WTC11 (cell line): ENCODE results near the gene BTBD19. TPM values are rescaled to one million over a fixed set of nuclear protein-coding genes. Genes with fewer than 3 reads are reported as not detected.

Experiments used
- ATAC-seq: fragments of 200-7000 bp; cut with Tn5 transposase; 2 replicates; pipeline ENCODE4 v1.10.0; 2021; ENCODE audit warnings: mild to moderate bottlenecking, moderate library complexity
- CTCF ChIA-PET: fragments of 300-600 bp; sonication (Branson Sonifier 250); formaldehyde crosslinking; loops from one replicate; lab custom pipeline; 2021; ENCODE audit warnings: antibody characterized with exemption; lab: Charles Lee
- POLR2A ChIA-PET: fragments of 350-600 bp; sonication (Branson Sonifier 250); formaldehyde crosslinking; loops from one replicate; lab custom pipeline; 2021; ENCODE audit warnings: antibody characterized with exemption; lab: Charles Lee
- DNase-seq: peaks from one replicate; pipeline ENCODE4 v3.0.0; 2021; ENCODE audit warnings: low spot score
- H3K27ac Mint-ChIP-seq: 2 replicates; pipeline ENCODE4 v1.8.0; 2021; ENCODE audit warnings: mixed read lengths
- H3K27me3 Mint-ChIP-seq: 2 replicates; pipeline ENCODE4 v1.8.0; 2021; ENCODE audit warnings: low read depth, mild to moderate bottlenecking, moderate library complexity, mixed read lengths
- H3K36me3 Mint-ChIP-seq: 2 replicates; pipeline ENCODE4 v1.8.0; 2021; ENCODE audit warnings: mixed read lengths
- H3K4me1 Mint-ChIP-seq: 2 replicates; pipeline ENCODE4 v1.8.0; 2022; ENCODE audit warnings: mixed read lengths
- H3K4me3 Mint-ChIP-seq: 2 replicates; pipeline ENCODE4 v1.8.0; 2021; ENCODE audit warnings: mild to moderate bottlenecking, moderate library complexity, mixed read lengths
- H3K9me3 Mint-ChIP-seq: 2 replicates; pipeline ENCODE4 v1.8.0; 2021; ENCODE audit warnings: mixed read lengths
- ATF1 ChIP-seq: sonication (generic); formaldehyde crosslinking; IDR thresholded peaks from 2 replicates; pipeline ENCODE4 v1.8.1; 2023; ENCODE audit warnings: mild to moderate bottlenecking, moderate library complexity, missing genetic modification reagents
- ELF4 ChIP-seq: sonication (generic); formaldehyde crosslinking; IDR thresholded peaks from 2 replicates; pipeline ENCODE4 v1.8.1; 2022; ENCODE audit warnings: low read depth, mild to moderate bottlenecking, moderate library complexity, missing genetic modification reagents
- GTF2I ChIP-seq: fragments of 250-450 bp; sonication (Bioruptor Pico); conservative IDR thresholded peaks from 2 replicates; pipeline ENCODE4 v1.4.0; 2021; ENCODE audit warnings: mild to moderate bottlenecking
- HMGA2 ChIP-seq: fragments of 250-450 bp; sonication (Bioruptor Pico); IDR thresholded peaks from 2 replicates; pipeline ENCODE4 v1.4.0; 2021; ENCODE audit warnings: mild to moderate bottlenecking, moderate library complexity
- IRF2 ChIP-seq: sonication (generic); formaldehyde crosslinking; IDR thresholded peaks from 2 replicates; pipeline ENCODE4 v1.8.0; 2022; ENCODE audit warnings: low read depth, missing genetic modification reagents, borderline replicate concordance
- SMAD3 ChIP-seq: sonication (generic); formaldehyde crosslinking; IDR thresholded peaks from 2 replicates; pipeline ENCODE4 v1.8.0; 2022; ENCODE audit warnings: missing genetic modification reagents, mild to moderate bottlenecking, borderline replicate concordance
- SP1 ChIP-seq: sonication (generic); formaldehyde crosslinking; conservative IDR thresholded peaks from 2 replicates; pipeline ENCODE4 v1.8.1; 2022; ENCODE audit warnings: missing genetic modification reagents
- ZNF232 ChIP-seq: sonication (generic); formaldehyde crosslinking; IDR thresholded peaks from 2 replicates; pipeline ENCODE4 v1.8.0; 2022; ENCODE audit warnings: mild to moderate bottlenecking, missing genetic modification reagents
- ZNF416 ChIP-seq: fragments of 250-450 bp; sonication (Bioruptor Pico); IDR thresholded peaks from 2 replicates; pipeline ENCODE4 v1.9.0; 2021; ENCODE audit warnings: mild to moderate bottlenecking, inconsistent platforms
- total RNA-seq: library from RNA; stranded (reverse); gene quantifications from 3 replicates; pipeline ENCODE4 v1.2.3, GENCODE V29; 2021
- TF ChIP-seq, protein P1 (sequence below): sonication (generic); formaldehyde crosslinking; IDR thresholded peaks from 2 replicates; pipeline ENCODE4 v1.8.1; 2022; ENCODE audit warnings: low read depth, missing genetic modification reagents, borderline replicate concordance
- TF ChIP-seq, protein P2 (sequence below): sonication (generic); formaldehyde crosslinking; IDR thresholded peaks from 2 replicates; pipeline ENCODE4 v1.8.1; 2023; ENCODE audit warnings: mild to moderate bottlenecking, missing genetic modification reagents, moderate library complexity
- TF ChIP-seq, protein P3 (sequence below): sonication (generic); formaldehyde crosslinking; IDR thresholded peaks from 2 replicates; pipeline ENCODE4 v1.8.1; 2022; ENCODE audit warnings: missing genetic modification reagents, borderline replicate concordance
- TF ChIP-seq, protein P4 (sequence below): fragments of 250-450 bp; sonication (Bioruptor Pico); IDR thresholded peaks from 2 replicates; pipeline ENCODE4 v1.8.0; 2021; ENCODE audit warnings: mild to moderate bottlenecking
- TF ChIP-seq, protein P5 (sequence below): sonication (generic); formaldehyde crosslinking; IDR thresholded peaks from 2 replicates; pipeline ENCODE4 v1.8.1; 2023; ENCODE audit warnings: mild to moderate bottlenecking, missing genetic modification reagents
- TF ChIP-seq, protein P6 (sequence below): sonication (generic); formaldehyde crosslinking; IDR thresholded peaks from 2 replicates; pipeline ENCODE4 v1.8.0; 2023; ENCODE audit warnings: missing genetic modification reagents
- TF ChIP-seq, protein P7 (sequence below): fragments of 250-450 bp; sonication (Bioruptor Pico); IDR thresholded peaks from 2 replicates; pipeline ENCODE4 v1.9.0; 2021; ENCODE audit warnings: mild to moderate bottlenecking
- TF ChIP-seq, protein P8 (sequence below): fragments of 250-450 bp; sonication (Bioruptor Pico); IDR thresholded peaks from 2 replicates; pipeline ENCODE4 v1.9.0; 2021; ENCODE audit warnings: mild to moderate bottlenecking

The BTBD19 gene
- total RNA-seq, 1 experiment from 2014 or later, result 1.7 TPM

DNA sequence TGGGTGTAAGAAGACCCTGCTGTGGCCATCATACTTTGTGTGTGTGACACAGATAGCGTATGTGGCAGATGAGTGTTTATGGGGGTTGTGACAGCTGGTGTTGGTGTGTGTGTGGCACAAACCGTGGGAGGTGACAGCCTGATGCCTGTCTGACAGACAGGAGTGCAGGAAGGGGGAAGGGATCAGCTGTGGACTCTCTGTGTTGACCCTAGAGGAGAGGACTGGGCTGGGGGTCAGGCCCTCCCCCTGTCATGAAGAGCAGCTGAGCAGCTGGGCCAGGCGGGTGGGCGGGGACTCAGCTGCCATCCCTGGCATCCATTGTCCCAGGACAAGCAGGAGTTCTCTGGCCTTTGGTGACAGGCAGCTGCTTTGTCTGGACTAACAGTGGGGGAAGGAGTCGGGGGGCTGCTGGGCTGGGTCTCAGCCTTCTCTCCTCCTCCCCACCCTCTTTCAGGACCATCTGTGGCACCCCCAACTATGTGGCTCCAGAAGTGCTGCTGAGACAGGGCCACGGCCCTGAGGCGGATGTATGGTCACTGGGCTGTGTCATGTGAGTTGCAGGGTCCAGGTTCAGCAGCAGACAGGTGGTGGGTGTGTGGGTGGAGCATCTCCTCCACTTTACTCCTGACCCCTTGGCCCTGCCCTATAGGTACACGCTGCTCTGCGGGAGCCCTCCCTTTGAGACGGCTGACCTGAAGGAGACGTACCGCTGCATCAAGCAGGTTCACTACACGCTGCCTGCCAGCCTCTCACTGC, 5.8 kb upstream of the BTBD19 start (continued):
- TF ChIP-seq, protein P1, sequence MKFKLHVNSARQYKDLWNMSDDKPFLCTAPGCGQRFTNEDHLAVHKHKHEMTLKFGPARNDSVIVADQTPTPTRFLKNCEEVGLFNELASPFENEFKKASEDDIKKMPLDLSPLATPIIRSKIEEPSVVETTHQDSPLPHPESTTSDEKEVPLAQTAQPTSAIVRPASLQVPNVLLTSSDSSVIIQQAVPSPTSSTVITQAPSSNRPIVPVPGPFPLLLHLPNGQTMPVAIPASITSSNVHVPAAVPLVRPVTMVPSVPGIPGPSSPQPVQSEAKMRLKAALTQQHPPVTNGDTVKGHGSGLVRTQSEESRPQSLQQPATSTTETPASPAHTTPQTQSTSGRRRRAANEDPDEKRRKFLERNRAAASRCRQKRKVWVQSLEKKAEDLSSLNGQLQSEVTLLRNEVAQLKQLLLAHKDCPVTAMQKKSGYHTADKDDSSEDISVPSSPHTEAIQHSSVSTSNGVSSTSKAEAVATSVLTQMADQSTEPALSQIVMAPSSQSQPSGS (CRISPR knock-in tag), result no peak
- TF ChIP-seq, protein P2, sequence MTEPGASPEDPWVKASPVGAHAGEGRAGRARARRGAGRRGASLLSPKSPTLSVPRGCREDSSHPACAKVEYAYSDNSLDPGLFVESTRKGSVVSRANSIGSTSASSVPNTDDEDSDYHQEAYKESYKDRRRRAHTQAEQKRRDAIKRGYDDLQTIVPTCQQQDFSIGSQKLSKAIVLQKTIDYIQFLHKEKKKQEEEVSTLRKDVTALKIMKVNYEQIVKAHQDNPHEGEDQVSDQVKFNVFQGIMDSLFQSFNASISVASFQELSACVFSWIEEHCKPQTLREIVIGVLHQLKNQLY (CRISPR knock-in tag), result no peak

DNA sequence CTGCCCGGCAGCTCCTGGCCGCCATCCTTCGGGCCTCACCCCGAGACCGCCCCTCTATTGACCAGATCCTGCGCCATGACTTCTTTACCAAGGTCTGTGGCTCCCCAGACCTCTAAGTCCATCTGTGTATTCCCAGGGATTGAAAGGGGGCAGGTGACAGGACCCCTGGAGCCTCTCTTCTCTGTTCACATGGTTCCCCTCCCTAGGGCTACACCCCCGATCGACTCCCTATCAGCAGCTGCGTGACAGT, 5.3 kb upstream of the BTBD19 start:
- Mint-ChIP-seq H3K9me3 (no peaks in the 10 kb centered on the region), H3K27me3 (peaks cover 3% of the 10 kb centered on the region; the same call in 1 of the 2 replicates), H3K27ac (no peak overlapping the region), H3K4me1 (peaks cover 31% of the 10 kb centered on the region), H3K36me3 (peaks cover 22% of the 10 kb centered on the region), H3K4me3 (no peak overlapping the region)
- DNase-seq, result no peak
- CTCF ChIA-PET, result interaction anchor here (1.1 kb wide), 1 partner anchor 19 kb away, joined by 4 read pairs; no protein-coding TSS in a partner anchor
- POLR2A ChIA-PET, result no interaction called here
- TF ChIP-seq, protein P3, sequence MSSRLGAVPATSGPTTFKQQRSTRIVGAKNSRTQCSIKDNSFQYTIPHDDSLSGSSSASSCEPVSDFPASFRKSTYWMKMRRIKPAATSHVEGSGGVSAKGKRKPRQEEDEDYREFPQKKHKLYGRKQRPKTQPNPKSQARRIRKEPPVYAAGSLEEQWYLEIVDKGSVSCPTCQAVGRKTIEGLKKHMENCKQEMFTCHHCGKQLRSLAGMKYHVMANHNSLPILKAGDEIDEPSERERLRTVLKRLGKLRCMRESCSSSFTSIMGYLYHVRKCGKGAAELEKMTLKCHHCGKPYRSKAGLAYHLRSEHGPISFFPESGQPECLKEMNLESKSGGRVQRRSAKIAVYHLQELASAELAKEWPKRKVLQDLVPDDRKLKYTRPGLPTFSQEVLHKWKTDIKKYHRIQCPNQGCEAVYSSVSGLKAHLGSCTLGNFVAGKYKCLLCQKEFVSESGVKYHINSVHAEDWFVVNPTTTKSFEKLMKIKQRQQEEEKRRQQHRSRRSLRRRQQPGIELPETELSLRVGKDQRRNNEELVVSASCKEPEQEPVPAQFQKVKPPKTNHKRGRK, result no peak
- TF ChIP-seq HMGA2 (CRISPR knock-in tag) (no peak), ELF4 (CRISPR knock-in tag) (no peak), ZNF232 (CRISPR knock-in tag) (no peak)
- TF ChIP-seq, protein P4, sequence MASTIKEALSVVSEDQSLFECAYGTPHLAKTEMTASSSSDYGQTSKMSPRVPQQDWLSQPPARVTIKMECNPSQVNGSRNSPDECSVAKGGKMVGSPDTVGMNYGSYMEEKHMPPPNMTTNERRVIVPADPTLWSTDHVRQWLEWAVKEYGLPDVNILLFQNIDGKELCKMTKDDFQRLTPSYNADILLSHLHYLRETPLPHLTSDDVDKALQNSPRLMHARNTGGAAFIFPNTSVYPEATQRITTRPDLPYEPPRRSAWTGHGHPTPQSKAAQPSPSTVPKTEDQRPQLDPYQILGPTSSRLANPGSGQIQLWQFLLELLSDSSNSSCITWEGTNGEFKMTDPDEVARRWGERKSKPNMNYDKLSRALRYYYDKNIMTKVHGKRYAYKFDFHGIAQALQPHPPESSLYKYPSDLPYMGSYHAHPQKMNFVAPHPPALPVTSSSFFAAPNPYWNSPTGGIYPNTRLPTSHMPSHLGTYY (CRISPR knock-in tag), result no peak
- ATAC-seq, result no peak

DNA sequence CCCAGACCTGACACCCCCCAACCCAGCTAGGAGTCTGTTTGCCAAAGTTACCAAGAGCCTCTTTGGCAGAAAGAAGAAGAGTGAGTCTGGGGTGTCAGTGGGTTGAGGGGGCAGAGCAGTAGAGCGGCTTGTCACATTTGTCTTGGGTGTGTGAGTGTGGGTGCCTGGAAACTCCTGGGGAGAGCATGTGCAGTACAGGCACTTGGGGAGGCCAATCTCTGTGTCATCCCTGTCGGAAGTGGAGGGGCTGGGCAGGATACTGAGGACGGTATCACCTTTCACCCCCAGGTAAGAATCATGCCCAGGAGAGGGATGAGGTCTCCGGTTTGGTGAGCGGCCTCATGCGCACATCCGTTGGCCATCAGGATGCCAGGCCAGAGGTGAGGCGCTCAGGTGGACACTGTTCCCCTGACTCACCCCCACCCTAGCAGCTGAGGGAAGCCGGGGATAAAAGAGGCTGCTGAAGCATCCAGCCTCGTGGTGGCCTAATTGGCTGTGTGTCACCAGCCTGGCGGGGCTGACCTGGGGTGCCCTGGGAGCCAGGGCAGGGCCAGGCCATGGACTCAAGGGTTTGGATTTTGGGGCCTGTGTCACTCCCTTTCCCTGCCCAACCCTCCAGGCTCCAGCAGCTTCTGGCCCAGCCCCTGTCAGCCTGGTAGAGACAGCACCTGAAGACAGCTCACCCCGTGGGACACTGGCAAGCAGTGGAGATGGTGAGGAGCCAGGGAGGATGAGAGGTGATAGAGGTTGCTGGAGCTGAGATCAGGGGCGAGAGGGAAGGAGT, 4.8 kb upstream of the BTBD19 start:
- DNase-seq (no peak), ATAC-seq (no peak)
- ChIA-PET CTCF (no interaction called here), POLR2A (interaction anchor here (0.5 to 0.9 kb wide), 2 partner anchors 9 to 10 kb away, joined by 3 read pairs; no protein-coding TSS in a partner anchor)
- Mint-ChIP-seq H3K9me3 (no peaks in the 10 kb centered on the region), H3K4me3 (no peak overlapping the region), H3K36me3 (peaks cover 22% of the 10 kb centered on the region), H3K27ac (no peak overlapping the region), H3K27me3 (peaks cover 3% of the 10 kb centered on the region; the same call in 1 of the 2 replicates), H3K4me1 (peaks cover 34% of the 10 kb centered on the region)
- no peak for TF ChIP-seq GTF2I (CRISPR knock-in tag)
- TF ChIP-seq, protein P5, sequence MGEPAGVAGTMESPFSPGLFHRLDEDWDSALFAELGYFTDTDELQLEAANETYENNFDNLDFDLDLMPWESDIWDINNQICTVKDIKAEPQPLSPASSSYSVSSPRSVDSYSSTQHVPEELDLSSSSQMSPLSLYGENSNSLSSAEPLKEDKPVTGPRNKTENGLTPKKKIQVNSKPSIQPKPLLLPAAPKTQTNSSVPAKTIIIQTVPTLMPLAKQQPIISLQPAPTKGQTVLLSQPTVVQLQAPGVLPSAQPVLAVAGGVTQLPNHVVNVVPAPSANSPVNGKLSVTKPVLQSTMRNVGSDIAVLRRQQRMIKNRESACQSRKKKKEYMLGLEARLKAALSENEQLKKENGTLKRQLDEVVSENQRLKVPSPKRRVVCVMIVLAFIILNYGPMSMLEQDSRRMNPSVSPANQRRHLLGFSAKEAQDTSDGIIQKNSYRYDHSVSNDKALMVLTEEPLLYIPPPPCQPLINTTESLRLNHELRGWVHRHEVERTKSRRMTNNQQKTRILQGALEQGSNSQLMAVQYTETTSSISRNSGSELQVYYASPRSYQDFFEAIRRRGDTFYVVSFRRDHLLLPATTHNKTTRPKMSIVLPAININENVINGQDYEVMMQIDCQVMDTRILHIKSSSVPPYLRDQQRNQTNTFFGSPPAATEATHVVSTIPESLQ, result no peak
- TF ChIP-seq, protein P6, sequence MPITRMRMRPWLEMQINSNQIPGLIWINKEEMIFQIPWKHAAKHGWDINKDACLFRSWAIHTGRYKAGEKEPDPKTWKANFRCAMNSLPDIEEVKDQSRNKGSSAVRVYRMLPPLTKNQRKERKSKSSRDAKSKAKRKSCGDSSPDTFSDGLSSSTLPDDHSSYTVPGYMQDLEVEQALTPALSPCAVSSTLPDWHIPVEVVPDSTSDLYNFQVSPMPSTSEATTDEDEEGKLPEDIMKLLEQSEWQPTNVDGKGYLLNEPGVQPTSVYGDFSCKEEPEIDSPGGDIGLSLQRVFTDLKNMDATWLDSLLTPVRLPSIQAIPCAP (CRISPR knock-in tag), result no peak
- no peak for TF ChIP-seq IRF2
- no peak for TF ChIP-seq SP1 (CRISPR knock-in tag)
- TF ChIP-seq, protein P7, sequence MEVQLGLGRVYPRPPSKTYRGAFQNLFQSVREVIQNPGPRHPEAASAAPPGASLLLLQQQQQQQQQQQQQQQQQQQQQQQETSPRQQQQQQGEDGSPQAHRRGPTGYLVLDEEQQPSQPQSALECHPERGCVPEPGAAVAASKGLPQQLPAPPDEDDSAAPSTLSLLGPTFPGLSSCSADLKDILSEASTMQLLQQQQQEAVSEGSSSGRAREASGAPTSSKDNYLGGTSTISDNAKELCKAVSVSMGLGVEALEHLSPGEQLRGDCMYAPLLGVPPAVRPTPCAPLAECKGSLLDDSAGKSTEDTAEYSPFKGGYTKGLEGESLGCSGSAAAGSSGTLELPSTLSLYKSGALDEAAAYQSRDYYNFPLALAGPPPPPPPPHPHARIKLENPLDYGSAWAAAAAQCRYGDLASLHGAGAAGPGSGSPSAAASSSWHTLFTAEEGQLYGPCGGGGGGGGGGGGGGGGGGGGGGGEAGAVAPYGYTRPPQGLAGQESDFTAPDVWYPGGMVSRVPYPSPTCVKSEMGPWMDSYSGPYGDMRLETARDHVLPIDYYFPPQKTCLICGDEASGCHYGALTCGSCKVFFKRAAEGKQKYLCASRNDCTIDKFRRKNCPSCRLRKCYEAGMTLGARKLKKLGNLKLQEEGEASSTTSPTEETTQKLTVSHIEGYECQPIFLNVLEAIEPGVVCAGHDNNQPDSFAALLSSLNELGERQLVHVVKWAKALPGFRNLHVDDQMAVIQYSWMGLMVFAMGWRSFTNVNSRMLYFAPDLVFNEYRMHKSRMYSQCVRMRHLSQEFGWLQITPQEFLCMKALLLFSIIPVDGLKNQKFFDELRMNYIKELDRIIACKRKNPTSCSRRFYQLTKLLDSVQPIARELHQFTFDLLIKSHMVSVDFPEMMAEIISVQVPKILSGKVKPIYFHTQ, result no peak
- TF ChIP-seq SMAD3, result no peak
- no peak for TF ChIP-seq ZNF416 (CRISPR knock-in tag)
- TF ChIP-seq, protein P8, sequence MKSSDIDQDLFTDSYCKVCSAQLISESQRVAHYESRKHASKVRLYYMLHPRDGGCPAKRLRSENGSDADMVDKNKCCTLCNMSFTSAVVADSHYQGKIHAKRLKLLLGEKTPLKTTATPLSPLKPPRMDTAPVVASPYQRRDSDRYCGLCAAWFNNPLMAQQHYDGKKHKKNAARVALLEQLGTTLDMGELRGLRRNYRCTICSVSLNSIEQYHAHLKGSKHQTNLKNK (CRISPR knock-in tag), result no peak
- TF ChIP-seq ATF1 (CRISPR knock-in tag), result no peak
